ENCODE measurements around the gene DUSP16.
"Not testable (repeated sequence)": the region's sequence is repeated elsewhere in the genome, so short reads cannot be mapped to it uniquely, and the experiment has no call there.

GRCh38 chr12:12502130-12502814 is 60.4 kb downstream of the DUSP16 start:
- TF ChIP-seq CTCF (conservative IDR thresholded peaks at IDR 0.05; ENCODE audit: low read depth, low read length); EZH2 (IDR thresholded peaks at IDR 0.05; ENCODE audit: low read length, unreplicated experiment); EZH2phosphoT487 (IDR thresholded peaks at IDR 0.05; ENCODE audit: borderline replicate concordance, low read length): not testable (repeated sequence)

Measured in PC-3 (cell line).